K562 (cell line): ENCODE measurements around the gene OCA2. TPM values are rescaled to one million over a fixed set of nuclear protein-coding genes. Genes with fewer than 3 reads are reported as not detected.

Experiments used
- ATAC-seq: fragments of 200-7000 bp; cut with Tn5 transposase; 3 replicates; pipeline ENCODE4 v1.9.1; 2020; ENCODE audit warnings: moderate library complexity
- BruUV-seq: library from RNA; stranded (reverse); fragments of 400-500 nt; replicated peaks from 2 replicates; lab custom pipeline; 2021; lab: Mats Ljungman, UMichigan
- CTCF ChIA-PET: fragments of 300-600 bp; formaldehyde crosslinking; extraction: SDS; loops from one replicate; lab custom pipeline; 2021; ENCODE audit warnings: low intra/inter-chr PET ratio; lab: Yijun Ruan, JAX
- POLR2A ChIA-PET: fragments of 300-600, 350-650 bp; sonication (Branson Sonifier 250); formaldehyde crosslinking; extraction: SDS; loops from one replicate; lab custom pipeline; 2021; ENCODE audit warnings: antibody characterized with exemption, inconsistent platforms; lab: Yijun Ruan, JAX
- DNase-seq, 4 experiments: peaks; one replicate each; pipeline versions ENCODE4 v3.0.0 to v3.0.0-alpha.2; 2011 to 2018; ENCODE audit warnings: low spot score in 3 of 4, mixed read lengths in 3 of 4; ENCODE audit errors: extremely low read depth in 1 of 4
- FAIRE-seq: peaks from 2 replicates; lab custom pipeline; 2011; peaks lifted over from hg19 to GRCh38; lab: Jason Lieb, UNC
- H2AFZ ChIP-seq: 2 replicates; pipeline ENCODE4 v1.6.0; 2011; ENCODE audit warnings: low read depth, low read length, control low read depth, inconsistent platforms
- H3K27ac ChIP-seq: fragments of 200-600 bp; 3 replicates; pipeline ENCODE4 v1.8.0; 2011; ENCODE audit warnings: low read depth, mild to moderate bottlenecking, control low read depth, inconsistent platforms, low read length, moderate library complexity, mixed read lengths; ENCODE audit errors: extremely low read depth
- H3K27me3 ChIP-seq, 2 experiments: fragments of 300-600 bp in 1 of 2; 2 replicates in 1 of 2; 3 replicates in 1 of 2; pipeline versions ENCODE4 v1.6.0 to v1.8.0; 2011; ENCODE audit warnings: inconsistent platforms in 2 of 2, low read length in 2 of 2, mild to moderate bottlenecking in 1 of 2, mixed read lengths in 1 of 2, moderate library complexity in 1 of 2; ENCODE audit not compliant: control insufficient read depth in 2 of 2, insufficient read depth in 2 of 2
- H3K36me3 ChIP-seq: fragments of 300-600 bp; 3 replicates; pipeline ENCODE4 v1.8.0; 2011; ENCODE audit warnings: mild to moderate bottlenecking, low read length, inconsistent platforms; ENCODE audit not compliant: control insufficient read depth, insufficient read depth
- H3K4me1 ChIP-seq, 2 experiments: fragments of 200-600 bp in 1 of 2; replicated peaks in 1 of 2; 2 replicates in 1 of 2; 3 replicates in 1 of 2; pipeline versions ENCODE4 v1.5.1 to v1.8.0; 2011; ENCODE audit warnings: inconsistent platforms in 2 of 2, low read length in 2 of 2, mild to moderate bottlenecking in 1 of 2, mixed read lengths in 1 of 2, moderate library complexity in 1 of 2; ENCODE audit not compliant: control insufficient read depth in 2 of 2, insufficient read depth in 2 of 2
- H3K4me2 ChIP-seq: 2 replicates; pipeline ENCODE4 v1.6.1; 2011; ENCODE audit warnings: low read length, control low read depth, inconsistent platforms, mixed read lengths; ENCODE audit not compliant: insufficient read depth
- H3K4me3 ChIP-seq: fragments of 200-600 bp; sonication (generic), shearing (Covaris generic); 2 replicates; pipeline ENCODE4 v1.5.1; 2016; ENCODE audit warnings: control low read depth, inconsistent platforms
- H3K79me2 ChIP-seq: fragments of 200-600 bp; 3 replicates; pipeline ENCODE4 v1.8.0; 2011; ENCODE audit warnings: low read length, inconsistent platforms; ENCODE audit not compliant: control insufficient read depth, insufficient read depth
- H3K9ac ChIP-seq, 2 experiments: 2 replicates each; pipeline versions ENCODE4 v1.6.0 to v1.6.1; 2011; ENCODE audit warnings: low read depth in 2 of 2, low read length in 2 of 2, control low read depth in 1 of 2, inconsistent platforms in 1 of 2, mild to moderate bottlenecking in 1 of 2, mixed read lengths in 1 of 2; ENCODE audit not compliant: insufficient read depth in 1 of 2
- H3K9me1 ChIP-seq: one replicate; pipeline ENCODE4 v1.6.0; 2011; ENCODE audit warnings: inconsistent platforms, mild to moderate bottlenecking, low read length, moderate library complexity; ENCODE audit not compliant: control insufficient read depth, insufficient read depth
- H3K9me3 ChIP-seq: replicated peaks from 2 replicates; pipeline ENCODE4 v1.5.1; 2011; ENCODE audit warnings: low read depth, low read length, inconsistent platforms; ENCODE audit not compliant: control insufficient read depth, insufficient read depth
- H4K20me1 ChIP-seq: replicated peaks from 2 replicates; pipeline ENCODE4 v1.6.1; 2011; ENCODE audit warnings: low read length, inconsistent platforms, mixed read lengths; ENCODE audit not compliant: control insufficient read depth, insufficient read depth
- BCL6 ChIP-seq: fragments of 250-450 bp; sonication (Bioruptor Pico); IDR thresholded peaks from 2 replicates; pipeline ENCODE4 v1.4.0; 2020
- CTCFL ChIP-seq: IDR thresholded peaks from 2 replicates; pipeline ENCODE4 v1.6.1; 2011; ENCODE audit warnings: borderline replicate concordance, low read depth, mild to moderate bottlenecking, moderate library complexity, low read length; ENCODE audit not compliant: insufficient read depth, poor library complexity, severe bottlenecking
- E2F1 ChIP-seq: sonication (generic); formaldehyde crosslinking; IDR thresholded peaks from 2 replicates; pipeline ENCODE4 v1.8.1; 2023; ENCODE audit warnings: mild to moderate bottlenecking, missing genetic modification reagents, moderate library complexity
- FUS ChIP-seq: fragments of 200-400 bp; formaldehyde crosslinking; optimal IDR thresholded peaks from 2 replicates; pipeline ENCODE3; 2017; ENCODE audit warnings: low read depth, low read length
- HLTF ChIP-seq: fragments of 450-650 bp; IDR thresholded peaks from 2 replicates; pipeline ENCODE4 v1.6.1; 2016
- KHSRP ChIP-seq: fragments of 450-650 bp; IDR thresholded peaks from 2 replicates; pipeline ENCODE4 v1.6.1; 2017
- MEF2D ChIP-seq: conservative IDR thresholded peaks from 2 replicates; pipeline ENCODE4 v1.6.1; 2016; ENCODE audit warnings: low read depth, missing genetic modification characterization, missing compliant biosample characterization
- MTA3 ChIP-seq: fragments of 450-650 bp; formaldehyde crosslinking; IDR thresholded peaks from 2 replicates; pipeline ENCODE4 v1.6.1; 2017; ENCODE audit warnings: mild to moderate bottlenecking, borderline replicate concordance
- NBN ChIP-seq: fragments of 450-650 bp; IDR thresholded peaks from 2 replicates; pipeline ENCODE4 v1.6.1; 2016; ENCODE audit warnings: low read depth, mild to moderate bottlenecking
- NFE2 ChIP-seq: IDR thresholded peaks from 2 replicates; pipeline ENCODE4 v1.6.1; 2014; ENCODE audit warnings: antibody characterized with exemption, low read depth
- NFIX ChIP-seq: fragments of 250-450 bp; sonication (Bioruptor Pico); IDR thresholded peaks from 2 replicates; pipeline ENCODE4 v1.4.0; 2020; ENCODE audit warnings: low read depth, mild to moderate bottlenecking, moderate library complexity
- RBM39 ChIP-seq: fragments of 200-400 bp; formaldehyde crosslinking; optimal IDR thresholded peaks from 2 replicates; pipeline ENCODE3; 2018; ENCODE audit warnings: low read depth, low read length
- SIRT6 ChIP-seq: IDR thresholded peaks from one replicate; pipeline ENCODE4 v1.6.1; 2012; ENCODE audit warnings: low read depth, mild to moderate bottlenecking, control low read depth, inconsistent platforms, low read length, moderate library complexity
- TFAP4 ChIP-seq: sonication (generic); formaldehyde crosslinking; IDR thresholded peaks from 2 replicates; pipeline ENCODE4 v1.8.0; 2022; ENCODE audit warnings: missing genetic modification reagents, mild to moderate bottlenecking, moderate library complexity, borderline replicate concordance
- THRA ChIP-seq: fragments of 450-650 bp; IDR thresholded peaks from 2 replicates; pipeline ENCODE4 v1.6.1; 2017; ENCODE audit warnings: mild to moderate bottlenecking, moderate library complexity
- U2AF1 ChIP-seq: fragments of 200-400 bp; formaldehyde crosslinking; optimal IDR thresholded peaks from 2 replicates; pipeline ENCODE3; 2017; ENCODE audit warnings: mild to moderate bottlenecking, low read depth, low read length, moderate library complexity
- ZC3H11A ChIP-seq: IDR thresholded peaks from 2 replicates; pipeline ENCODE4 v1.6.1; 2012; ENCODE audit warnings: low read depth, low read length, improper control_type of control experiment
- ZNF445 ChIP-seq: fragments of 250-450 bp; sonication (Bioruptor Pico); IDR thresholded peaks from 2 replicates; pipeline ENCODE4 v1.4.0; 2020; ENCODE audit warnings: low read depth, mild to moderate bottlenecking, moderate library complexity
- ZNF57 ChIP-seq: fragments of 450-650 bp; formaldehyde crosslinking; IDR thresholded peaks from 2 replicates; pipeline ENCODE4 v1.4.0; 2020; ENCODE audit warnings: mild to moderate bottlenecking, moderate library complexity
- ZSCAN32 ChIP-seq: fragments of 450-650 bp; formaldehyde crosslinking; IDR thresholded peaks from 2 replicates; pipeline ENCODE4 v1.4.0; 2020; ENCODE audit warnings: mild to moderate bottlenecking, moderate library complexity
- WGBS: fragments of 100-300 bp; shearing (Covaris generic); methylation state at CpG from one replicate; pipeline ENCODE4 v1.1.6; 2016; ENCODE audit warnings: low coverage, mixed read lengths; ENCODE audit not compliant: insufficient coverage; ENCODE audit errors: missing lambda C conversion rate; 5-methylcytosine and 5-hydroxymethylcytosine counted together
- in situ Hi-C: fragments of 300-500 bp; cut with MboI; formaldehyde crosslinking; loops from 4 replicates; pipeline ENCODE4 v1.15.0; 2018; ENCODE audit warnings: inconsistent platforms, mixed read lengths
- intact Hi-C: fragments of 100-400 bp; cut with micrococcal nuclease; formaldehyde crosslinking; loops from 2 replicates; pipeline ENCODE4 v1.14.2; 2022
- polyA plus RNA-seq, 8 experiments: library from polyadenylated mRNA; depleted of rRNA in 4 of 8; stranded (reverse) in 5 of 8; unstranded in 3 of 8; fragments of >200 nt; fragmentation: Nextera tagmentation in 2 of 8; fragmentation: Illumina TruSeq in 1 of 8; extraction: Ambion mirVana in 2 of 8; extraction: Trizol in 1 of 8; gene quantifications; 2 replicates each; pipeline versions ENCODE4 v1.2.1 to v1.2.3, GENCODE V29; 2011 to 2014; ENCODE audit warnings: inconsistent platforms in 1 of 8, missing spikeins in 1 of 8
- total RNA-seq, 7 experiments: library from RNA; depleted of rRNA in 6 of 7; stranded (reverse); fragments of >200 nt in 6 of 7; fragmentation: Illumina TruSeq in 2 of 7; extraction: Trizol in 2 of 7; gene quantifications; 2 replicates each; pipeline versions ENCODE4 v1.2.1 to v1.2.3, GENCODE V29; 2011 to 2021; ENCODE audit warnings: low replicate concordance in 1 of 7

The OCA2 gene
- total and polyA plus RNA-seq, 9 of the 15 experiments (the other 6 are each of a cell fraction or from before 2014, with no cell fraction given) = 0.07 to 0.59 (median 0.17) TPM; not detected in 1

DNA sequence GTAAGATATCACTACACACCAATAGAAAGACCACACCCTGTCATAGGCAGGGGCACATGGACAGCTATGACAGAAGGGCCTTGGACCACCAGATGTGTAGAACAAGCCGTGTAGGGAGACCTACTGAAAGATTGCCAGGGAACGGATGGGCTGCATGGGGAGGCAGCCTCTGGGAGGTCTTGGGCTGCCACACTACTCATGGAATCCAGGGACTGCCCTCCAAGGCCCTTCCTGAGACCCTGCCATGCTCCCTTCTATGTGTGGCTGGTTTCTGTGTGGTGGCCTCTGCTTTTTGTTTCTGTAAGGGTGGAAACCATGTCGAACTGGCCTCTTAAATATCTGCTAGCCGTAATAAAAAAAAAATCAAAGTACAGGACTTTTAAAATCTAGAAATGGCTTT is 86.9 kb downstream of the OCA2 start:
- DNase-seq (no peak), FAIRE-seq (no peak), ATAC-seq (no peak)
- no peak overlapping the region for H3K9ac ChIP-seq
- TF ChIP-seq MEF2D (no peak), FUS (no peak), NFIX (CRISPR knock-in tag) (no peak), NFE2 (no peak), ZSCAN32 (CRISPR knock-in tag) (no peak), ZC3H11A (no peak), CTCFL (no peak), MTA3 (no peak), BCL6 (CRISPR knock-in tag) (no peak), HLTF (no peak), ZNF445 (CRISPR knock-in tag) (no peak), SIRT6 (no peak), RBM39 (no peak), E2F1 (CRISPR knock-in tag) (no peak), TFAP4 (no peak), U2AF1 (no peak), NBN (no peak), ZNF57 (CRISPR knock-in tag) (no peak), KHSRP (no peak), THRA (no peak)
- 0% methylated on average over 4 of the region's 4 CpGs for WGBS
- no peak overlapping the region for H2AFZ ChIP-seq
- BruUV-seq = no TSS peak
- H3K4me1 ChIP-seq = no peaks in the 10 kb centered on the region; a peak in 1 of 5 replicates
- no peaks in the 10 kb centered on the region for H3K36me3 ChIP-seq
- no peaks in the 10 kb centered on the region for H3K79me2 ChIP-seq
- in situ Hi-C loops = no loop called here
- H3K4me3 ChIP-seq = no peak overlapping the region
- ChIA-PET POLR2A (no interaction called here), CTCF (no interaction called here)
- H3K9me1 ChIP-seq = no peaks in the 10 kb centered on the region
- H3K4me2 ChIP-seq = no peak overlapping the region
- no peak overlapping the region for H3K27ac ChIP-seq
- no peaks in the 10 kb centered on the region for H4K20me1 ChIP-seq
- peaks cover 14 to 31% of the 10 kb centered on the region in 2 experiments; a peak in 4 of 5 replicates for H3K27me3 ChIP-seq
- H3K9me3 ChIP-seq = no peaks in the 10 kb centered on the region
- intact Hi-C loops = no loop called here
